ENCODE measurements around the gene CASP9. TPM values are rescaled to one million over a fixed set of nuclear protein-coding genes. Genes with fewer than 3 reads are reported as not detected.

CASP9 gene
- total RNA-seq, 5 donors from 2014 or later (not counting 1 experiment from before 2014, with no cell fraction given) = 12.0 to 18.3 (median 14.5) TPM

GRCh38 chr1:15513919-15514318 lies 10.1 kb downstream of the CASP9 start:
- Mint-ChIP-seq H3K4me3 (no peak overlapping the region), H3K9me3 (no peaks in the 10 kb centered on the region), H3K27ac (no peak overlapping the region), H3K4me1 (peaks cover 18 to 31% (median 24%) of the 10 kb centered on the region in 3 donors), H3K27me3 (no peaks in the 10 kb centered on the region), H3K36me3 (peaks cover 59% of the 10 kb centered on the region)
- CTCF ChIA-PET = no interaction called here
- no peak for ATAC-seq (replicated peaks in 1 of 4)
- no peak overlapping the region for H3K27ac ChIP-seq (ENCODE audit: low read length)
- H3K4me3 ChIP-seq (ENCODE audit: control insufficient read depth in 1 of 2, extremely low read depth in 1 of 2, low read length in 1 of 2) = no peak overlapping the region
- 94% methylated on average over 2 of the region's 3 CpGs for WGBS (ENCODE audit: insufficient coverage)
- H3K27me3 ChIP-seq (replicated peaks in 1 of 2; ENCODE audit: control insufficient read depth in 2 of 2, extremely low read depth in 1 of 2, insufficient read depth in 2 of 2, low read length in 1 of 2) = no peaks in the 10 kb centered on the region
- no peak for DNase-seq
- H3K9me3 ChIP-seq = no peaks in the 10 kb centered on the region
- POLR2A ChIA-PET = no interaction called here
- H3K4me1 ChIP-seq (ENCODE audit: control insufficient read depth in 1 of 2, extremely low read depth in 1 of 2, insufficient read depth in 2 of 2, low read length in 2 of 2) = peaks cover 2 to 7% of the 10 kb centered on the region in 2 experiments
- peaks cover 3 to 6% of the 10 kb centered on the region in 2 donors for H3K36me3 ChIP-seq (ENCODE audit: control insufficient read depth in 2 of 2, extremely low read depth in 1 of 2, insufficient read depth in 1 of 2, low read length in 1 of 2)

GRCh38 chr1:15513192-15513591 lies 10.8 kb downstream of the CASP9 start:
- no peak overlapping the region for H3K27ac ChIP-seq (ENCODE audit: low read length)
- H3K4me1 Mint-ChIP-seq = peaks cover 18 to 28% (median 24%) of the 10 kb centered on the region in 3 donors
- H3K4me1 ChIP-seq (ENCODE audit: control insufficient read depth in 1 of 2, extremely low read depth in 1 of 2, insufficient read depth in 2 of 2, low read length in 2 of 2) = peaks cover 2 to 7% of the 10 kb centered on the region in 2 experiments
- H3K9me3 Mint-ChIP-seq = no peaks in the 10 kb centered on the region
- DNase-seq (no peak), ATAC-seq (replicated peaks in 1 of 4) (no peak)
- H3K36me3 ChIP-seq (ENCODE audit: control insufficient read depth in 2 of 2, extremely low read depth in 1 of 2, insufficient read depth in 1 of 2, low read length in 1 of 2) = peaks cover 3 to 6% of the 10 kb centered on the region in 2 donors
- POLR2A ChIA-PET = no interaction called here
- CTCF ChIA-PET = interaction anchor here in 1 of 2 donors (0.6 kb wide), 1 partner anchor 152 kb away, joined by 3 read pairs; no protein-coding TSS in a partner anchor
- H3K27ac Mint-ChIP-seq = no peak overlapping the region
- 94% methylated on average over 3 of the region's 4 CpGs for WGBS (ENCODE audit: insufficient coverage)
- H3K36me3 Mint-ChIP-seq = peaks cover 56% of the 10 kb centered on the region
- no peaks in the 10 kb centered on the region for H3K27me3 Mint-ChIP-seq
- H3K4me3 ChIP-seq (ENCODE audit: control insufficient read depth in 1 of 2, extremely low read depth in 1 of 2, low read length in 1 of 2) = no peak overlapping the region
- H3K9me3 ChIP-seq = no peaks in the 10 kb centered on the region
- no peaks in the 10 kb centered on the region for H3K27me3 ChIP-seq (replicated peaks in 1 of 2; ENCODE audit: control insufficient read depth in 2 of 2, extremely low read depth in 1 of 2, insufficient read depth in 2 of 2, low read length in 1 of 2)
- no peak overlapping the region for H3K4me3 Mint-ChIP-seq

- Histone ChIP-seq H3K9me3 (no peaks in the 10 kb centered on the region), H3K36me3 (ENCODE audit: control insufficient read depth in 2 of 2, extremely low read depth in 1 of 2, insufficient read depth in 1 of 2, low read length in 1 of 2) (peaks cover 0 to 15% of the 10 kb centered on the region in 2 donors), H3K4me1 (ENCODE audit: control insufficient read depth in 1 of 2, extremely low read depth in 1 of 2, insufficient read depth in 2 of 2, low read length in 2 of 2) (peaks cover 2 to 7% of the 10 kb centered on the region in 2 experiments), H3K27me3 (replicated peaks in 1 of 2; ENCODE audit: control insufficient read depth in 2 of 2, extremely low read depth in 1 of 2, insufficient read depth in 2 of 2, low read length in 1 of 2) (no peaks in the 10 kb centered on the region), H3K4me3 (ENCODE audit: control insufficient read depth in 1 of 2, extremely low read depth in 1 of 2, low read length in 1 of 2) (no peak overlapping the region), H3K27ac (ENCODE audit: low read length) (no peak overlapping the region)
- Mint-ChIP-seq H3K9me3 (no peaks in the 10 kb centered on the region), H3K36me3 (peaks cover 46% of the 10 kb centered on the region), H3K4me3 (no peak overlapping the region), H3K27me3 (no peaks in the 10 kb centered on the region), H3K27ac (no peak overlapping the region), H3K4me1 (peaks cover 12 to 24% (median 20%) of the 10 kb centered on the region in 3 donors)
- 99% methylated on average over 7 of the region's 8 CpGs for WGBS (ENCODE audit: insufficient coverage)
- DNase-seq = no peak
- ChIA-PET CTCF (no interaction called here), POLR2A (no interaction called here)
- ATAC-seq (replicated peaks in 1 of 4) = no peak
Measured at GRCh38 chr1:15510611-15511405, 13.2 kb downstream of the CASP9 start.

- CTCF ChIA-PET = no interaction called here
- H3K4me1 Mint-ChIP-seq = peaks cover 5 to 15% (median 10%) of the 10 kb centered on the region in 3 donors
- WGBS (ENCODE audit: insufficient coverage) = no CpG with 5 or more reads among the region's 7 CpGs
Measured at GRCh38 chr1:15509586-15509985, 14.4 kb downstream of the CASP9 start.

DNA sequence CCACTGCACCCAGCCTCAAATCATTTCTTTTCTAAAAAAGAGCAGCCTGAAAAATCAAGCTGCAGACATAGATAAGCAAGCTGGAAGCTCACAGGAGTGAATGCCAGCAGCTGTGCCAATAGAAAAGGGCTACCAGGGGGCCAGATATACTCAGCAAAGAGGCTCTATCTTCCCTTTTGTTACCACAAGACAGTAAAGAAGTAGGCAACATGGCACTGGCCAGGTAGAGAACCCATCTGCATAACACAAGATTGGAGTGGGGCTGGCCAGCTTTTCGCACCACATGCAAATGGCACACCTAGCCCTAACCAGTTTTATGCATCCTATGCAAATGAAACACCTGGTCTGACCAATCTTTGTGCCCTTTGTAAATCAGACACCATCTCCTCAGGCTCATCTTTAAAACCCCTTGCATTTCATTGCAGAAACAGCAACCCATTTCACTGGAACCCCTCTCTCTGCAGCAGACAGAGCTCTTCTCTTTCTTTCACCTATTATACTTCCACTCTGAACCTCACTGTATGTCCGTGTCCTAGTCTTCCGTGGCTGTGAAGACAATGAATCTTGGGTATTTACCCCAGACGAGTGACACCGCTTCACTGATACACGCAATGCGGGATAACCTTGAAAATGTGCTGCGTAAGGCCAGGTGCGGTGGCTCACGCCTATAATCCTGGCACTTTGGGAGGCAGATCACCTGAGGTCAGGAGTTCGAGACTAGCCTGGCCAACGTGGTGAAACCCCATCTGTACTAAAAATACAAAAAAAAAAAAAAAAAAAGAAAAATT lies 15.1 kb downstream of the CASP9 start:
- Mint-ChIP-seq H3K27me3 (no peaks in the 10 kb centered on the region), H3K4me1 (peaks cover 4 to 8% (median 5%) of the 10 kb centered on the region in 3 donors), H3K27ac (no peak overlapping the region), H3K9me3 (no peaks in the 10 kb centered on the region), H3K36me3 (peaks cover 35% of the 10 kb centered on the region), H3K4me3 (no peak overlapping the region)
- no peak for ATAC-seq (replicated peaks in 1 of 4)
- CTCF ChIA-PET = no interaction called here
- DNase-seq = no peak
- no peaks in the 10 kb centered on the region for H3K9me3 ChIP-seq
- H3K4me1 ChIP-seq (ENCODE audit: control insufficient read depth in 1 of 2, extremely low read depth in 1 of 2, insufficient read depth in 2 of 2, low read length in 2 of 2) = no peaks in the 10 kb centered on the region
- H3K36me3 ChIP-seq (ENCODE audit: control insufficient read depth in 2 of 2, extremely low read depth in 1 of 2, insufficient read depth in 1 of 2, low read length in 1 of 2) = peaks cover 5 to 23% of the 10 kb centered on the region in 2 donors
- H3K27ac ChIP-seq (ENCODE audit: low read length) = no peak overlapping the region
- no peaks in the 10 kb centered on the region for H3K27me3 ChIP-seq (replicated peaks in 1 of 2; ENCODE audit: control insufficient read depth in 2 of 2, extremely low read depth in 1 of 2, insufficient read depth in 2 of 2, low read length in 1 of 2)
- POLR2A ChIA-PET = interaction anchor here in 1 of 2 donors (0.5 kb wide), 1 partner anchor 85 kb away, joined by 3 read pairs; no protein-coding TSS in a partner anchor
- no peak overlapping the region for H3K4me3 ChIP-seq (ENCODE audit: control insufficient read depth in 1 of 2, extremely low read depth in 1 of 2, low read length in 1 of 2)
- WGBS (ENCODE audit: insufficient coverage) = over 99% methylated on average over 9 of the region's 12 CpGs

More at GRCh38 chr1:15509586-15509985, 14.4 kb downstream of the CASP9 start:
- no peaks in the 10 kb centered on the region for H3K27me3 ChIP-seq (replicated peaks in 1 of 2; ENCODE audit: control insufficient read depth in 2 of 2, extremely low read depth in 1 of 2, insufficient read depth in 2 of 2, low read length in 1 of 2)
- peaks cover 0 to under 1% of the 10 kb centered on the region in 2 experiments for H3K4me1 ChIP-seq (ENCODE audit: control insufficient read depth in 1 of 2, extremely low read depth in 1 of 2, insufficient read depth in 2 of 2, low read length in 2 of 2)
- DNase-seq = no peak
- H3K4me3 ChIP-seq (ENCODE audit: control insufficient read depth in 1 of 2, extremely low read depth in 1 of 2, low read length in 1 of 2) = no peak overlapping the region
- Mint-ChIP-seq H3K27ac (no peak overlapping the region), H3K27me3 (no peaks in the 10 kb centered on the region), H3K36me3 (peaks cover 40% of the 10 kb centered on the region), H3K4me3 (no peak overlapping the region), H3K9me3 (no peaks in the 10 kb centered on the region)
- no peaks in the 10 kb centered on the region for H3K9me3 ChIP-seq
- H3K36me3 ChIP-seq (ENCODE audit: control insufficient read depth in 2 of 2, extremely low read depth in 1 of 2, insufficient read depth in 1 of 2, low read length in 1 of 2) = peaks cover 0 to 24% of the 10 kb centered on the region in 2 donors
- POLR2A ChIA-PET = no interaction called here
- no peak overlapping the region for H3K27ac ChIP-seq (ENCODE audit: low read length)
- ATAC-seq (replicated peaks in 1 of 4) = no peak

DNA sequence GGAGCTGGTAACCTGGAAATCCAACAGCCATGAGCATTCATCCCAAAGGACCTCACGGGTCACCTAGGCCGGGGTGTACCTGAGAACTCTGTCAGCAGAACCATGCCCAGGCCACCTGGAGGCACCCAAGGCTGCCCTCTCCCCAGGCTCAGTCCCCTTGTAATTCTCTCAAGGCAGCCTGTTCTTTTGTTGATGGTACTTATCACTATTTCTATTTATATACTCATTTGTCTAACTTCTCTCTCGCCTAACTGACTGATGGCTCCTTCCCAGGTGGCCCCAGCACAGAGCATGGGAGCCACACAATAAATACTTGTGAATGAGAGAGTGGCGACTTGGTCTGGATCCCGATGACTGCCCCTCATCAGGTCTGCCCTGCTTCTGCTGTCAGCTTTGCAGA lies 16.7 kb downstream of the CASP9 start:
- no peak for ATAC-seq (replicated peaks in 1 of 4)
- no peak overlapping the region for H3K4me3 ChIP-seq (ENCODE audit: control insufficient read depth in 1 of 2, extremely low read depth in 1 of 2, low read length in 1 of 2)
- H3K36me3 Mint-ChIP-seq = peaks cover 24% of the 10 kb centered on the region
- H3K27me3 ChIP-seq (replicated peaks in 1 of 2; ENCODE audit: control insufficient read depth in 2 of 2, extremely low read depth in 1 of 2, insufficient read depth in 2 of 2, low read length in 1 of 2) = no peaks in the 10 kb centered on the region
- H3K27ac Mint-ChIP-seq = no peak overlapping the region
- 91% methylated on average over 2 of the region's 5 CpGs for WGBS (ENCODE audit: insufficient coverage)
- peaks cover 5 to 27% of the 10 kb centered on the region in 2 donors for H3K36me3 ChIP-seq (ENCODE audit: control insufficient read depth in 2 of 2, extremely low read depth in 1 of 2, insufficient read depth in 1 of 2, low read length in 1 of 2)
- no peaks in the 10 kb centered on the region for H3K9me3 ChIP-seq
- H3K4me1 ChIP-seq (ENCODE audit: control insufficient read depth in 1 of 2, extremely low read depth in 1 of 2, insufficient read depth in 2 of 2, low read length in 2 of 2) = no peaks in the 10 kb centered on the region
- no peak for DNase-seq
- H3K27ac ChIP-seq (ENCODE audit: low read length) = no peak overlapping the region
- no peaks in the 10 kb centered on the region for H3K27me3 Mint-ChIP-seq
- no peaks in the 10 kb centered on the region for H3K9me3 Mint-ChIP-seq
- POLR2A ChIA-PET = no interaction called here
- H3K4me3 Mint-ChIP-seq = no peak overlapping the region
- CTCF ChIA-PET = no interaction called here
- H3K4me1 Mint-ChIP-seq = peaks cover 0 to 7% (median 5%) of the 10 kb centered on the region in 3 donors

Measured in T-cell (primary cell).